ENCODE results near the gene PCAT6.

DNA sequence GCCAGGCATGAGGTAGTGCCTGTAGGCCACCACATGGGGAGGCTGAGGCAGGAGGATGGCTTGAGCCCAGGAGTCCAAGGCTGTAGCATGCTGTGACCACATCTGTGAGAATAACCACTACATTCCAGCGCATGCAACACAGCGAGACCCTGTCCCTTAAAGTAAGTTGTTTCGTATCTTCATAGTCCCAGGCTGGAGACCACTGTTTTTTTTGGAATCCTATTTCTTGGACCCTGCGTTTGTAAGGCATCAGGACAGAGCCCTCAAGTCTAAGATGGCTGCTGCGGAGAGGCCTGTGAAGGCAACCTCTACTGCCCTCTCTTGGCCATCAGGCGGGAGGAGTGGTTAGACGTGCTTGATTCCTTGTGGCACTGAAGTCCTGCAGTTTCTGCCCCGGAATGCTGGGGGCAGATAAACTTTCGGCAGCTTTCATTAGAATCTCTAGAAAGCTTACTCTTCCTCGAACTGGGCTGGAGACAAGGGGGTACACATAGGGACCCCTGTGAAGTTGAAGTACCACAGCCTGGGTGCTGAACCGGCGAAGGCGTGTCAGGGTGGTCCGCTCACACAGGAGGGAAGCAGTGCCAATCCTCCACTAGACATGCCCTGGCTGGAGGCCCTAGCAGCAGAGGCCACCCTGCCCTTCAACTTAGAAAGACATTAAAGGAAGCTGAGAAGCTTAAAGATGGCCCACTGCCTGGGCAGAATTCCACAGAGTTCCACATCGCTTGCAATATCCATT is 41.6 kb downstream of the PCAT6 start:
- TF ChIP-seq TAF1 (IDR thresholded peaks at IDR 0.05; ENCODE audit: low read depth, low read length) (no peak), POLR2AphosphoS5 (IDR thresholded peaks at IDR 0.05; ENCODE audit: low read depth, low read length) (no peak), SPI1 (IDR thresholded peaks at IDR 0.05; ENCODE audit: low read depth, low read length) (no peak), POLR2A (IDR thresholded peaks at IDR 0.05; ENCODE audit: low read depth, low read length) (no peak), PAX5 (IDR thresholded peaks at IDR 0.05; ENCODE audit: insufficient read depth, low read length, severe bottlenecking) (no peak), POU2F2 (IDR thresholded peaks at IDR 0.05; ENCODE audit: low read depth, low read length) (no peak)

Data from GM12891 (cell line).